Trophoblast cell (in vitro differentiated cells and primary cell): ENCODE results near the gene ERFL.
"Not testable (repeated sequence)": the region's sequence is repeated elsewhere in the genome, so short reads cannot be mapped to it uniquely, and the experiment has no call there.

Experiments
- DNase-seq, 2 donors: peaks; one replicate each; pipeline ENCODE4 v3.0.0-alpha.2; 2016
- H2AFZ ChIP-seq: 2 replicates; pipeline ENCODE4 v1.6.1; 2013; ENCODE audit warnings: low read length, moderate library complexity, mild to moderate bottlenecking; ENCODE audit not compliant: insufficient read depth, poor library complexity
- H2AK5ac ChIP-seq: 2 replicates; pipeline ENCODE4 v1.6.1; 2013; ENCODE audit warnings: mild to moderate bottlenecking, low read length
- H2BK120ac ChIP-seq: 2 replicates; pipeline ENCODE4 v1.6.1; 2013; ENCODE audit warnings: low read length, mild to moderate bottlenecking, moderate library complexity; ENCODE audit not compliant: insufficient read depth, poor library complexity
- H2BK12ac ChIP-seq: 2 replicates; pipeline ENCODE4 v1.6.1; 2013; ENCODE audit warnings: mild to moderate bottlenecking, low read length, moderate library complexity
- H2BK5ac ChIP-seq: 2 replicates; pipeline ENCODE4 v1.6.1; 2013; ENCODE audit warnings: low read length, low read depth, moderate library complexity, mild to moderate bottlenecking; ENCODE audit not compliant: poor library complexity
- H3K14ac ChIP-seq: 2 replicates; pipeline ENCODE4 v1.6.1; 2013; ENCODE audit warnings: mild to moderate bottlenecking, low read length
- H3K18ac ChIP-seq: 2 replicates; pipeline ENCODE4 v1.6.1; 2013; ENCODE audit warnings: mild to moderate bottlenecking, low read length
- H3K23ac ChIP-seq: 2 replicates; pipeline ENCODE4 v1.6.1; 2013; ENCODE audit warnings: low read length
- H3K27ac ChIP-seq: 2 replicates; pipeline ENCODE4 v1.5.1; 2013; ENCODE audit warnings: low read depth, mild to moderate bottlenecking, inconsistent platforms, low read length, moderate library complexity
- H3K27me3 ChIP-seq: 2 replicates; pipeline ENCODE4 v1.6.1; 2013; ENCODE audit warnings: inconsistent platforms, mild to moderate bottlenecking, low read length, moderate library complexity; ENCODE audit not compliant: insufficient read depth
- H3K36me3 ChIP-seq, 2 experiments: 1 replicate in 1 of 2; 2 replicates in 1 of 2; pipeline ENCODE4 v1.6.1; 2013; ENCODE audit warnings: low read length in 2 of 2, mild to moderate bottlenecking in 2 of 2, moderate library complexity in 1 of 2; ENCODE audit not compliant: insufficient read depth in 2 of 2, control insufficient read depth in 1 of 2
- H3K4ac ChIP-seq: 2 replicates; pipeline ENCODE4 v1.6.1; 2013; ENCODE audit warnings: low read depth, mild to moderate bottlenecking, low read length, moderate library complexity
- H3K4me1 ChIP-seq, 2 experiments: 1 replicate in 1 of 2; 2 replicates in 1 of 2; pipeline ENCODE4 v1.6.1; 2013; ENCODE audit warnings: low read length in 2 of 2, mild to moderate bottlenecking in 2 of 2, moderate library complexity in 1 of 2; ENCODE audit not compliant: insufficient read depth in 2 of 2, control insufficient read depth in 1 of 2
- H3K4me2 ChIP-seq: 2 replicates; pipeline ENCODE4 v1.6.1; 2013; ENCODE audit warnings: inconsistent platforms, mild to moderate bottlenecking, low read length, moderate library complexity
- H3K4me3 ChIP-seq: 2 replicates; pipeline ENCODE4 v1.5.1; 2013; ENCODE audit warnings: mild to moderate bottlenecking, low read depth, low read length, inconsistent platforms
- H3K79me1 ChIP-seq: one replicate; pipeline ENCODE4 v1.6.1; 2013; ENCODE audit warnings: low read length
- H3K79me2 ChIP-seq: 2 replicates; pipeline ENCODE4 v1.6.1; 2013; ENCODE audit warnings: low read length, mild to moderate bottlenecking; ENCODE audit not compliant: control insufficient read depth, insufficient read depth, poor library complexity
- H3K9ac ChIP-seq: 2 replicates; pipeline ENCODE4 v1.6.1; 2013; ENCODE audit warnings: mild to moderate bottlenecking, low read length
- H3K9me3 ChIP-seq: 2 replicates; pipeline ENCODE4 v1.6.1; 2013; ENCODE audit warnings: low read depth, mild to moderate bottlenecking, control low read depth, inconsistent platforms, low read length; ENCODE audit not compliant: insufficient read depth
- H4K12ac ChIP-seq: 2 replicates; pipeline ENCODE4 v1.6.1; 2013; ENCODE audit warnings: low read depth, mild to moderate bottlenecking, low read length, moderate library complexity
- H4K8ac ChIP-seq: 2 replicates; pipeline ENCODE4 v1.6.1; 2013; ENCODE audit warnings: low read depth, mild to moderate bottlenecking, low read length, moderate library complexity
- H4K91ac ChIP-seq: one replicate; pipeline ENCODE4 v1.6.1; 2013; ENCODE audit warnings: low read depth, mild to moderate bottlenecking, low read length, moderate library complexity
- WGBS: extraction: QIAGEN DNeasy Blood & Tissue Kit; methylation state at CpG from one replicate; pipeline ENCODE4 v1.1.7; 2013; ENCODE audit warnings: missing lambda C conversion rate; ENCODE audit not compliant: insufficient read length, insufficient coverage; ENCODE audit errors: extremely low coverage; 5-methylcytosine and 5-hydroxymethylcytosine counted together

The ERFL gene

DNA sequence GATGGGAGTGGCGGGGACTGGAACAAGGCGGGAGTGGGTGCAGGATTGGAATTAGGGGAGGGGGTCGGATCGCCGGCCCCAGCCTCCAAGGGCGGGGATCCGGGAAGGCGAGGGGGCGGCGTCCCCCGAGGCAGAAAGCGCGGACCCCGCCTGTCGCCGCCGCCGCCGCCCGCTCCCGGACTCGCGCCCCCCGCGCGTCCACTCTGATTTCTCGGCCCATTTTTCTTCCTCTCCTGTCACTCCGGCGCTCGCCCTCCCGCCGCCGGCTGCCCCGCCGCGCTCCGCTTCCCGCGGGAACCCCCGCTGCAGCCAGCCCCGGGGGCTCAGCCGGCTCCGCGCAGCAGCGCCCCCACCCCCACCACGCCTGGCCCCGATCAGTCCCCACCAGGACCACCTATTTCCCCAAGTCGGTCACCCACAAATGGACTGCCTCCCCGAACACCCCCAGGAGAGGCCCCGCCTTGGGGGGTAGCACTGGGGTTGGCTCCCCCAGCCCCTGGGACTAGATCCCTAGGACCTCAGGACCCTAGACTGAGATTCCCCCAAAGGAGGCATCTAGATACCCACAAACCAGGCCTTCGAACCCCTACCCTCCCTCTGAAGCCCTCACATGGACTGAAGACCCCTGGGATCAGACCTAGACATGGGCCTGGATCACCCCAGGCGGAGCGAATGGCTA is 12.6 kb upstream of the ERFL start:
- H3K36me3 ChIP-seq = no peaks in the 10 kb centered on the region
- H3K18ac ChIP-seq = no peak overlapping the region
- WGBS = no CpG with 5 or more reads among the region's 53 CpGs
- H3K9ac ChIP-seq = no peak overlapping the region
- no peak overlapping the region for H3K4ac ChIP-seq
- peaks cover 3 to 4% of the 10 kb centered on the region in 2 experiments for H3K4me1 ChIP-seq
- no peak overlapping the region for H2BK120ac ChIP-seq
- DNase-seq = no peak
- H3K14ac ChIP-seq = no peak overlapping the region
- H4K91ac ChIP-seq = no peak overlapping the region
- no peak overlapping the region for H2AK5ac ChIP-seq
- H4K8ac ChIP-seq = no peak overlapping the region
- peaks cover 29% of the 10 kb centered on the region for H3K27me3 ChIP-seq
- H3K23ac ChIP-seq = no peak overlapping the region
- no peak overlapping the region for H2BK12ac ChIP-seq
- no peaks in the 10 kb centered on the region for H3K9me3 ChIP-seq
- H3K27ac ChIP-seq = no peak overlapping the region
- no peak overlapping the region for H4K12ac ChIP-seq
- H2BK5ac ChIP-seq = no peak overlapping the region
- H3K4me2 ChIP-seq = peak overlapping the region; percentile 54
- no peaks in the 10 kb centered on the region for H3K79me2 ChIP-seq
- H2AFZ ChIP-seq = peak overlapping the region; percentile 48
- H3K4me3 ChIP-seq = peak overlapping the region; percentile 25
- no peaks in the 10 kb centered on the region for H3K79me1 ChIP-seq

DNA sequence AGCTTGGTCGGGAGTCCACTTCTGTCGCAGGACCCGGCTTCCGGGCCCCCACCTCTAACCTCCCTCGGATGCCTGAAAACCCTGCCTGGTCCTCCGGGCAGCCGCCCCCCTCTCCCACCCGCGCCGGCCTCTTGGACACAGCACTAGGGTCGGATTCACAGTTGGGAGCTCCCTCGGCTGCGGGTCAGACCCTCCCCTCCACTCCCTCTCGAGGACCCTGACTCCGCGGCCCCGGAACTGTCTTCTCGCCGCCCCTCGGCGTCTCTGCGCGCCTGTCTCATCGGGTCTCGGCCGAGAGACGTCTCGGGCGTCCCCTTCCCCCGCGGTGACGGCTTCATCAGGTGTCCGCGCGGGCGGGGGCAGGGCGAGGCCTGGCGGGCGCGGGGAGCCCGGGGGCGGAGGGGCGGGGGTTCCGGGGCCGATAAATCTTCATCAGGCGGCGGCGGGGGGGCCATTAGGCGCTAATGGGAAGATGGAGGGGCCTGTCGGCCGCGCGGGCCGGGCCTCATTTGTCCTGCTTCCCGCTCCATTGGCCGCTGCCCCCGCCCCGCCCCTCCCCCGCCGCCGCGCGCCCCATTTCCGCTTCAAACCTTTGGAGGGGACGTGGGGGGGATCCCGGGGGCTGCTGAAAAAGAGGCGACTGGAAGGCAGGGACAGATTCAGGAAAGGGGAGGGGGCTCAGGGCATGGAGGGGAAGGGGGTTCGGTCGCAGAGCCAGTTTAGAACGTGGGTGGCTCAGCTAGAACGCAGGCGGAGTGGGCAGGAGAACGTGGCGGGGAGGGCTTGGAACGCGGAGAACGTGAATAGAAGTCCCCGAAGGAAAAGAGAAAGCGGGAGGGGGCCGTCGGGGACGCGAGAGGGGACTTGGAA is 11.8 kb upstream of the ERFL start:
- H3K79me2 ChIP-seq = no peaks in the 10 kb centered on the region
- H3K4me1 ChIP-seq = peaks cover 3 to 4% of the 10 kb centered on the region in 2 experiments
- H4K12ac ChIP-seq = no peak overlapping the region
- H3K79me1 ChIP-seq = no peaks in the 10 kb centered on the region
- no peaks in the 10 kb centered on the region for H3K9me3 ChIP-seq
- H3K36me3 ChIP-seq = no peaks in the 10 kb centered on the region
- H2AK5ac ChIP-seq = no peak overlapping the region
- no peak overlapping the region for H2BK5ac ChIP-seq
- no peak overlapping the region for H4K91ac ChIP-seq
- H2BK12ac ChIP-seq = no peak overlapping the region
- H3K27ac ChIP-seq = no peak overlapping the region
- H3K23ac ChIP-seq = no peak overlapping the region
- no peak overlapping the region for H3K9ac ChIP-seq
- peak overlapping the region; percentile 43 for H4K8ac ChIP-seq
- H2BK120ac ChIP-seq = no peak overlapping the region
- H3K27me3 ChIP-seq = peaks cover 30% of the 10 kb centered on the region
- no CpG with 5 or more reads among the region's 83 CpGs for WGBS
- no peak overlapping the region for H3K18ac ChIP-seq
- H3K4ac ChIP-seq = no peak overlapping the region
- DNase-seq = no peak
- peak overlapping the region; percentile 67 for H3K4me2 ChIP-seq
- peak overlapping the region; percentile 25 for H3K4me3 ChIP-seq
- H2AFZ ChIP-seq = peak overlapping the region; percentile 17
- H3K14ac ChIP-seq = no peak overlapping the region

DNA sequence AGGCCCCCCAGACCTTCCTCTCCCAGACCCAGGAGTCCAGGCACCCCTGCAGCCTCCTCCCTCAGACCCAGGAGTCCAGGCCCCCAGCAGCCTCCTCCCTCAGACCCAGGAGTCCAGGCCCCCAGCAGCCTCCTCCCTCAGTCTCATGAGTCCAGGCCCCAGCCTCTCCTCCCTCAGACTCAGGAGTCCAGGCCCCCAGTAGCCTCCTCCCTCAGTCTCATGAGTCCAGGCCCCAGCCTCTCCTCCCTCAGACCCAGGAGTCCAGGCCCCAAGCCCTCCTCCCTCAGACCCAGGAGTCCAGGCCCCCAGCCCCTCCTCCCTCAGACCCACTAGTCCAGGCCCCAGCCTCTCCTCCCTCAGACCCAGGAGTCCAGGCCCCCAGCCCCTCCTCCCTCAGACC is 11.0 kb upstream of the ERFL start:
- not testable (repeated sequence) for H2AK5ac ChIP-seq

DNA sequence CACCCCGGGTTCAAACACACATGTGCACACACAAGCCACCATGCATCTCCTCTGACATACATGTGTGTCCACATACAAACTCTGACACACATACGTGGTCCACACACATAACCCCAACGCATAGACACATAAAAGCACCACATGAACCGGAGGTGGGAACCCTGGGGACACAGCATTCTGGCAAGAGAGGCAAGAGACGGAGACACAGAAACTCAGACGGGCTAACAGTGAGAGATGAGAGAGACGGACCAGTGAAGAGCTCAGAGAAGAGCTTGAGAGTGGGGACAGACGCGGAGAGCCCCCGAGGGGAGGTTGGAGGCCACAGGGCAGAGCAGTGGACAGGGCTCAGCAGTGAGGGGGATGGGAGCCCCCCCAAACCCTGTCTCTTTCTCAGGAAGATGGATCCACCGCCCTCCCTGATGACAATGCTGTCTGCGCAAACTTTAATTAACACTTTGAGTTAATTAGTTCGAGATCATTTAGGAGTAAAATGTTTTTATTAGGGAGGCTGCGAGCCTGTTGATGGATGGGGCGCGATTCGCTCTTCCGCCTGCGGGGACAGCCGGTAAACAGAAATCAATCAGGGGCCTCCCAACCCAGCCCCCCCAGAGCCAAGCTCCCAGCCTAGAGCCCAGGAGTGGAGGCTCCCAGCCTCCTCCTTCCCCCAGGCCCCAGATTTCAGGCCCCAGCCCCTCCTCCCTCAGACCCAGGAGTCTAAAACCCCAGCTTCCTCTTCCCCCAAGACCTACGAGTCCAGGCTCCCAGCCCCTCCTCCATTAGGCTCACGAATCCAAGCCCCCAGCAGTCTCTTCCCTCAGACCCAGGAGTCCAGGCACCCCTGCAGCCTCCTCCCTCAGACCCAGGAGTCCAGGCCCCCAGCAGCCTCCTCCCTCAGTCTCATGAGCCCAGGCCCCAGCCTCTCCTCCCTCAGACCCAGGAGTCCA is 9.5 kb upstream of the ERFL start:
- Histone ChIP-seq H3K36me3 (no peaks in the 10 kb centered on the region), H3K23ac (no peak overlapping the region), H2BK120ac (no peak overlapping the region), H3K27ac (no peak overlapping the region), H3K4me1 (peaks cover 3 to 4% of the 10 kb centered on the region in 2 experiments), H3K27me3 (peaks cover 39% of the 10 kb centered on the region), H4K8ac (no peak overlapping the region), H3K79me1 (no peaks in the 10 kb centered on the region), H3K4me3 (no peak overlapping the region), H2AK5ac (no peak overlapping the region), H3K4me2 (no peak overlapping the region), H2AFZ (no peak overlapping the region), H3K79me2 (no peaks in the 10 kb centered on the region), H4K12ac (no peak overlapping the region), H2BK12ac (no peak overlapping the region), H2BK5ac (no peak overlapping the region), H4K91ac (no peak overlapping the region), H3K4ac (no peak overlapping the region), H3K9me3 (no peaks in the 10 kb centered on the region), H3K9ac (no peak overlapping the region), H3K18ac (no peak overlapping the region), H3K14ac (no peak overlapping the region)
- DNase-seq = no peak
- no CpG with 5 or more reads among the region's 22 CpGs for WGBS

More for the DNA sequence above, 11.0 kb upstream of the ERFL start:
- H3K4me1 ChIP-seq, H4K12ac ChIP-seq, DNase-seq, H3K4me3 ChIP-seq, H3K9me3 ChIP-seq, H3K79me2 ChIP-seq, H2AFZ ChIP-seq, H3K18ac ChIP-seq, H3K36me3 ChIP-seq, H4K91ac ChIP-seq, H4K8ac ChIP-seq, H3K4me2 ChIP-seq, H2BK5ac ChIP-seq, H3K79me1 ChIP-seq, H3K14ac ChIP-seq, H3K27ac ChIP-seq, H3K23ac ChIP-seq, H3K4ac ChIP-seq, H2BK12ac ChIP-seq, H3K9ac ChIP-seq, H2BK120ac ChIP-seq: not testable (repeated sequence)
- peaks cover 30% of the 10 kb centered on the region for H3K27me3 ChIP-seq
